GM12892 (cell line): ENCODE results near the gene CACNB1. TPM values are rescaled to one million over a fixed set of nuclear protein-coding genes. Genes with fewer than 3 reads are reported as not detected.

Experiments
- DNase-seq: peaks from one replicate; pipeline ENCODE4 v3.0.0; 2011; ENCODE audit not compliant: insufficient read length
- FAIRE-seq: peaks from 2 replicates; lab custom pipeline; 2011; peaks lifted over from hg19 to GRCh38; lab: Jason Lieb, UNC
- POLR2A ChIP-seq: IDR thresholded peaks from 2 replicates; pipeline ENCODE4 v1.6.1; 2011; ENCODE audit warnings: low read depth, low read length, control low read depth
- POLR2AphosphoS5 ChIP-seq: IDR thresholded peaks from 2 replicates; pipeline ENCODE4 v1.6.1; 2011; ENCODE audit warnings: low read depth, low read length, control low read depth
- TAF1 ChIP-seq: IDR thresholded peaks from 2 replicates; pipeline ENCODE4 v1.6.1; 2011; ENCODE audit warnings: low read depth, mild to moderate bottlenecking, control low read depth, low read length, borderline replicate concordance
- polyA plus RNA-seq: library from polyadenylated mRNA; unstranded; fragments of >200 nt; gene quantifications from one replicate; pipeline ENCODE4 v1.2.1, GENCODE V29; 2012; ENCODE audit warnings: missing spikeins, inconsistent platforms; ENCODE audit not compliant: missing spikeins

Gene CACNB1
- 4.6 TPM for polyA plus RNA-seq

- TF ChIP-seq POLR2AphosphoS5 (no peak), POLR2A (peak; percentile 48; the same call in 1 of the 2 replicates)
- peak; percentile 80 for DNase-seq
- FAIRE-seq: peak; percentile 14
Measured at GRCh38 chr17:39197380-39198185, at the start of gene CACNB1. TSS of gene CACNB1 (minus strand) at chr17:39197669. CDS start at chr17:39197495, 174 bp downstream.

- FAIRE-seq (no peak), DNase-seq (no peak)
- TF ChIP-seq TAF1 (no peak), POLR2AphosphoS5 (no peak), POLR2A (no peak)
Measured at GRCh38 chr17:39246274-39246673, 48.8 kb upstream of the CACNB1 start.

- peak; percentile 96 for FAIRE-seq
- TF ChIP-seq TAF1 (no peak), POLR2A (no peak), POLR2AphosphoS5 (no peak)
- DNase-seq: no peak
Measured at GRCh38 chr17:39244600-39245570, 47.4 kb upstream of the CACNB1 start.

GRCh38 chr17:39244016-39244599, 46.6 kb upstream of the CACNB1 start:
- TF ChIP-seq POLR2A (no peak), POLR2AphosphoS5 (no peak), TAF1 (no peak)
- DNase-seq (no peak), FAIRE-seq (no peak)

GRCh38 chr17:39243155-39243554, 45.7 kb upstream of the CACNB1 start:
- no peak for TF ChIP-seq POLR2A
- DNase-seq: no peak
- no peak for FAIRE-seq

- no peak for DNase-seq
- no peak for TF ChIP-seq POLR2A
- no peak for TF ChIP-seq POLR2AphosphoS5
- no peak for TF ChIP-seq TAF1
- FAIRE-seq: no peak
Measured at GRCh38 chr17:39240631-39241030, 43.2 kb upstream of the CACNB1 start.

- DNase-seq: no peak
- TF ChIP-seq TAF1 (no peak), POLR2A (no peak), POLR2AphosphoS5 (no peak)
- FAIRE-seq: peak; percentile 65
Measured at GRCh38 chr17:39239640-39240314, 42.3 kb upstream of the CACNB1 start.

- no peak for DNase-seq
- TF ChIP-seq POLR2A (no peak), TAF1 (no peak), POLR2AphosphoS5 (no peak)
Measured at GRCh38 chr17:39238311-39238972, 41.0 kb upstream of the CACNB1 start.

GRCh38 chr17:39237586-39237985, 40.1 kb upstream of the CACNB1 start:
- DNase-seq (no peak), FAIRE-seq (no peak)
- no peak for TF ChIP-seq POLR2A
- no peak for TF ChIP-seq TAF1
- TF ChIP-seq POLR2AphosphoS5: no peak

More at GRCh38 chr17:39238311-39238972, 41.0 kb upstream of the CACNB1 start:
- FAIRE-seq: no peak

- no peak for FAIRE-seq
- TF ChIP-seq POLR2A (no peak), TAF1 (no peak), POLR2AphosphoS5 (no peak)
- no peak for DNase-seq
Measured at GRCh38 chr17:39236981-39237441, 39.5 kb upstream of the CACNB1 start.
